Motor neuron (in vitro differentiated cells): ENCODE results near the gene ZNF710. TPM values are rescaled to one million over a fixed set of nuclear protein-coding genes. Genes with fewer than 3 reads are reported as not detected.
A peak's percentile ranks its signal among the peaks of the same experiment; 100 is the strongest.
"Not testable (repeated sequence)": the region's sequence is repeated elsewhere in the genome, so short reads cannot be mapped to it uniquely, and the experiment has no call there.

Source experiments
- ATAC-seq, 8 experiments: fragments of 200-7000 bp; cut with Tn5 transposase; replicated peaks in 6 of 8; 2 replicates each; pipeline ENCODE4 v1.8.0; 2021; ENCODE audit warnings: mild to moderate bottlenecking in 8 of 8, moderate library complexity in 8 of 8
- H3K27ac ChIP-seq, 2 donors: fragments of 250-450 bp; sonication (Bioruptor Pico); 2 replicates each; pipeline ENCODE4 v1.9.0; 2021; ENCODE audit warnings: antibody characterized with exemption in 2 of 2, mild to moderate bottlenecking in 2 of 2, moderate library complexity in 1 of 2
- H3K4me1 ChIP-seq, 2 donors: fragments of 250-450 bp; sonication (Bioruptor Pico); replicated peaks in 1 of 2; 2 replicates each; pipeline ENCODE4 v1.6.1; 2021; ENCODE audit warnings: antibody characterized with exemption in 2 of 2, mild to moderate bottlenecking in 2 of 2, moderate library complexity in 1 of 2
- H3K4me3 ChIP-seq, 5 donors: fragments of 250-450 bp; sonication (Bioruptor Pico); 2 replicates each; pipeline ENCODE4 v1.9.0; 2021; ENCODE audit warnings: antibody characterized with exemption in 5 of 5, mild to moderate bottlenecking in 5 of 5, moderate library complexity in 4 of 5
- WGBS, 10 experiments: fragments of 450-650 bp; shearing (Covaris generic); methylation state at CpG; one replicate each; pipeline ENCODE4 v1.0.0; 2022; 5-methylcytosine and 5-hydroxymethylcytosine counted together
- in situ Hi-C, 9 experiments: fragments of 400-800 bp; cut with MboI; loops; one replicate each; pipeline ENCODE4 v1.15.0; 2021; ENCODE audit warnings: low sequenced_read_pairs in 9 of 9, low pct_unique_long_range_greater_than_20kb in 2 of 9; ENCODE audit not compliant: unreplicated experiment in 9 of 9
- total RNA-seq, 8 experiments: library from RNA; unstranded; fragments of 300-600 nt; gene quantifications; 2 replicates each; pipeline versions ENCODE4 v1.2.3 to v1.2.4, GENCODE V29; 2022

ZNF710 gene
- 10 to 100 TPM in 6 of 8 experiments, 1 to 10 TPM in 2; 4.6 to 23.0 (median 11.5) TPM for total RNA-seq

DNA sequence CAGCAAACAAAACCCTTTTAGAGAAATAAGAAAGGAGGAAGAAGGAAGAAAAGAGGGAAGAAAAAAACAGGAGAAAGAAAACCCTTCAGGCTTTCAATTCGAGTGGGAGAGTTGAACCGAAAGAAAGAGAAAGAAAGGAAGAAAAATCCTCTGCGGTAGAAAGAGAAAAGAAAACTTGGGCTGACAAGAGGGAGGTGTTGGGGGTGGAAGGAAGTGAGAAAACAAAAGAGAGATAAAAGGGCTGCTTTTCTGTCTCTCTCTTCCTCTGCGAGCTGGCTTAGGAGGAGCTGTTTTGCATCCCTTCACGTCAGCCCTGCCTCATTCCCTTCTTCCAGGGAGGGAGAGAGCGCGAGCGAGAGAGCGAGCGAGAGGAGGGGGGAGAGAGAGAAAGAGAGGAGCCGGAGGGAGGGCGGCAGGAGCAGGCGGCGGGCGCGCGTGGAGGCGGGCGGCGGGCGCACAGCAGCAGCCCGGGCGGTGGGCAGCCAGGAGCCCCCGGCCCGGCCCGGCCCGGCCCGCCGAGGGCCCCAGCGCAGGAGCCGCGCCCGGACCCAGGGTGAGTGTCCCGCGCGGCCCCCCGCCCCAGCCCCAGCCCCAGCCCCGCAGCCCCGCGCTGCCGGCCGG is at the start of gene ZNF710:
Gene ZNF710 (plus strand): TSS at position 263 of the 621 bp plus-strand sequence. CDS start 65,814 bp downstream, outside the sequence.
- Histone ChIP-seq H3K27ac (peak within 1 kb of the TSS; percentile 85 to 88), H3K4me3 (peak within 1 kb of the TSS; percentile 61 to 93 (median 70)), H3K4me1 (peaks cover 31 to 42% of the 10 kb centered on the region in 2 donors)
- in situ Hi-C loops = no loop called here
- WGBS, 10 experiments = 0 to 3% (median 1%) methylated on average over 1 to 10 of the region's 42 CpGs
- ATAC-seq = peak; percentile 22 to 80 (median 69)

DNA sequence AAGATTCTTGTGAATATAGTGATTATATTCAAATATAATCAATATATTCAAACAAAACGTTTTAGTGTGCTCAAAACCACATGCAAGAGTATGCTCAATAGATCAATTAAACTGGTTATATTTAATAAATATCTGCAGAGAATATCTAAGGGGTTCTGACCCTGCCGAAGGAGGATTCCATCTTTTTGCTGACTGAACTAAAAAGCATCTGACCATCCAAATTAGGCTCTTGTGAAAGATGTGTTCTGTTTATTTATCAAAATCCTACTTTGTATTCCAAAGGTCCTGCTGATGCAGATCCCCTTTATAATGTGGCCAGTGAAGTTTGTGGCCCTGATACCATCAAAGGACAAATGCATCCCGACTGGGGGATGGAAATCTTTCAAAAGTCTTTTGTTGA is 46.6 kb upstream of the ZNF710 start:
- in situ Hi-C loops = no loop called here
- no peak overlapping the region for H3K4me3 ChIP-seq
- no peak overlapping the region for H3K27ac ChIP-seq
- no peaks in the 10 kb centered on the region for H3K4me1 ChIP-seq
- 10 to 83% (median 51%) methylated on average over 1 to 3 of the region's 3 CpGs for WGBS, 10 experiments
- ATAC-seq = no peak

- H3K4me1 ChIP-seq, in situ Hi-C loops, H3K27ac ChIP-seq, H3K4me3 ChIP-seq, ATAC-seq: not testable (repeated sequence)
- 80 to 100% (median 92%) methylated on average over 1 to 7 of the region's 13 CpGs; no CpG with 5 or more reads in 3 of the 10 experiments for WGBS, 10 experiments
Measured at GRCh38 chr15:89955449-89955998, 45.6 kb upstream of the ZNF710 start.

DNA sequence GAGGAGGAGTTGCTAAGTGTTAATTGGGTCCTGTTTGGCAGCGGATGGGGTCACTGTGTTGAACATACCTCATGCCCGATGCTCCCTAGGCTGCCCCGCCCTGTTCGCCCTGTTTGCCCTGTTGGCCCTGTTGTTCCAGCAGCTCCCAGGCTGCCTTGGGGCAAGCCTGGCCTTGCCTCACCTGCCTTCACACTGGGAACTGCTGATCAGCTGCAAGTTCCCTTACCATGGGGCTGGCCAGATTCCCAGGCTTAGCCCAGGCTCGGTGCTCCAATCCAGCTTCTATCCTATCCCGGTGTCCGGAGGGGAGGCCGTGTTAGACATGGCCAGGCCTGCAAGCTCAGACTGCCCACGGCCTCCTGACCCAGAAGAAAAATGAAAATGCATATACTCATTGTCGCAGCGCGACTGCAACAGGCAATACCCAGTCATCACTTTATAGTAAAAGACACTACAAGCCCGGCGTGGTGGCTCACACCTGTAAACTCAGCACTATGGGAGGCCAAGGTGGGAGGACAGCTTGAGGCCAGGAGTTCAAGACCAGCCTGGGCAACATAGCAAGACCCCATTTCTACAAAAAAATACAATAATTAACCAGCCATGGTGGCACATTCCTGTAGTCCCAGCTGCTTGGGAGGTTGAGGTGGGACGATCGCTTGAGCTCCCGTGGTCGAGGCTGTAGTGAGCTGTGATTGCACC is 42.9 kb upstream of the ZNF710 start:
- H3K4me3 ChIP-seq = no peak overlapping the region
- 56 to 100% (median 87%) methylated on average over 2 to 12 of the region's 18 CpGs; no CpG with 5 or more reads in 3 of the 10 experiments for WGBS, 10 experiments
- ATAC-seq = no peak
- no peak overlapping the region for H3K27ac ChIP-seq
- in situ Hi-C loops = no loop called here
- no peaks in the 10 kb centered on the region for H3K4me1 ChIP-seq

DNA sequence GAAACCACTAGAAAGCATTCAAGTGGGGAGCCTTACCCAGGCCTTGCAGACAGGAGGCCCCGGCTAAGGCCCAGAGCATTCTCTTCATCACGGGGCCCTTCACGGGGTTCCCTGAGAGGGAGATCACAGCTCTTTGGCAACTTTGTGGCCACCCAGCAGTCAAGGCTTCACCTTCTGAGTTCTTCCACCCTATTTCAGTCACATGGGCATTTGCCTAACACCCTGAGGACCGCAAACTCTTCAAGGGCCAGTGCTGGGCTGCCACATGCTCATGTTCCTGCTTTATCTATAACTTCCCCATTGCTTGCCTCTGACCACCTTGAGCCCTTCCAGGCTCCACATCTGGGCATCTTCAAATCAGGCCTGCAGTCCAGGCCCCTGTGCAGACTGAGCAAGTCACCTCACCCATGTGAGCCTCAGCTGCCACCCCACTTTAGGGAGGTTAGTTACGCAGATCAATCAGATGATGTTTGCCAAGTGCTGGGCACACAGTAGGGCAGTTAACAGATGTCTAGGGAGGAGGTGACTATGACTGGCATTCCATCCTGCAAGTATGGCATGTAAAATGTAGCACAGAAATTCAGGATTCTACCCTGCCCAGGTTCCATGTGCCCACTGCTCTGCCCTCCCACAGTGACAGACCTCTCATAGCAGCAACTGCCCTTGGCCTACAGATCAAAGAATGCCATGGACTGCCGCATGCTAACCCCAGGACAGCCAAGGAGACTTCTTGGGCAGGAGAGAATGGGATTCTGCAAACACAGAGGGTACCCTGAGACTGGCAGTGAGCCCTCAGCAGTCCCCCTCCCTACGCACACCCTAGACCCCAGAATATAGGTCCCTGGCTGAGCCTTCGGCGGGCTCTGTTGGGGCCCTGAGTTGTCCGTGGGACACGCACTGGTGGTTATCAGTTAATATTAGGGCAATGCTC is 37.6 kb upstream of the ZNF710 start:
- Histone ChIP-seq H3K4me3 (no peak overlapping the region), H3K4me1 (no peaks in the 10 kb centered on the region), H3K27ac (no peak overlapping the region)
- 75 to 94% (median 83%) methylated on average over 1 to 11 of the region's 11 CpGs; no CpG with 5 or more reads in 5 of the 10 experiments for WGBS, 10 experiments
- in situ Hi-C loops = no loop called here
- no peak for ATAC-seq

GRCh38 chr15:89964232-89964954 is 36.7 kb upstream of the ZNF710 start:
- no peaks in the 10 kb centered on the region for H3K4me1 ChIP-seq
- no peak overlapping the region for H3K4me3 ChIP-seq
- in situ Hi-C loops = no loop called here
- 53 to 100% (median 84%) methylated on average over 1 to 3 of the region's 3 CpGs; no CpG with 5 or more reads in 1 of the 10 experiments for WGBS, 10 experiments
- peak in 2 of 8 experiments; percentile 54 to 56 for ATAC-seq
- H3K27ac ChIP-seq = no peak overlapping the region

GRCh38 chr15:89967881-89968280 is 33.2 kb upstream of the ZNF710 start:
- 7 to 100% (median 77%) methylated on average over 1 to 4 of the region's 4 CpGs; no CpG with 5 or more reads in 3 of the 10 experiments for WGBS, 10 experiments
- H3K4me3 ChIP-seq = no peak overlapping the region
- no peaks in the 10 kb centered on the region for H3K4me1 ChIP-seq
- in situ Hi-C loops = no loop called here
- no peak for ATAC-seq
- no peak overlapping the region for H3K27ac ChIP-seq

- in situ Hi-C loops = no loop called here
- H3K27ac ChIP-seq = no peak overlapping the region
Measured at GRCh38 chr15:89971592-89971997, 29.5 kb upstream of the ZNF710 start.

DNA sequence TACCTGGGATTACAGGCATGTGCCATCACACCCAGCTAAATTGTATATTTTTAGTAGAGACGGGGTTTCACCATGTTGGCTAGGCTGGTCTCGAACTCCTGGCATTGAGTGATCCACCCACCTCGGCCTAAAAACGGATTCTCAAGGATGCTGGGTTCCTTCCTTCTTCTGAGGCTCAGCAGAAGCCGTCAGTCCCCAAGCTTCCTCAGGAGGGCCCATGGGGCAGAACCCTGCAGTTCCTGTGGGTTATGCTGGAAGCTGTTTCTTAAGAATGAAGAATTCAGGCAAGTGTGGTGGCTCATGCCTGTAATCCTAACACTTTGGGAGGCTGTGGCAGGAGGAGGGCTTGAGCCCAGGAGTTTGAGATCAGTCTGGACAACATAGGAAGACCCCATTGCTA is 29.0 kb upstream of the ZNF710 start:
- in situ Hi-C loops = no loop called here

More at GRCh38 chr15:89971592-89971997, 29.5 kb upstream of the ZNF710 start:
- Histone ChIP-seq H3K4me3 (no peak overlapping the region), H3K4me1 (no peaks in the 10 kb centered on the region)
- peak in 7 of 8 experiments; percentile 30 to 100 (median 72) for ATAC-seq
- 33 to 40% methylated on average over 2 to 4 of the region's 4 CpGs; no CpG with 5 or more reads in 8 of the 10 experiments for WGBS, 10 experiments

DNA sequence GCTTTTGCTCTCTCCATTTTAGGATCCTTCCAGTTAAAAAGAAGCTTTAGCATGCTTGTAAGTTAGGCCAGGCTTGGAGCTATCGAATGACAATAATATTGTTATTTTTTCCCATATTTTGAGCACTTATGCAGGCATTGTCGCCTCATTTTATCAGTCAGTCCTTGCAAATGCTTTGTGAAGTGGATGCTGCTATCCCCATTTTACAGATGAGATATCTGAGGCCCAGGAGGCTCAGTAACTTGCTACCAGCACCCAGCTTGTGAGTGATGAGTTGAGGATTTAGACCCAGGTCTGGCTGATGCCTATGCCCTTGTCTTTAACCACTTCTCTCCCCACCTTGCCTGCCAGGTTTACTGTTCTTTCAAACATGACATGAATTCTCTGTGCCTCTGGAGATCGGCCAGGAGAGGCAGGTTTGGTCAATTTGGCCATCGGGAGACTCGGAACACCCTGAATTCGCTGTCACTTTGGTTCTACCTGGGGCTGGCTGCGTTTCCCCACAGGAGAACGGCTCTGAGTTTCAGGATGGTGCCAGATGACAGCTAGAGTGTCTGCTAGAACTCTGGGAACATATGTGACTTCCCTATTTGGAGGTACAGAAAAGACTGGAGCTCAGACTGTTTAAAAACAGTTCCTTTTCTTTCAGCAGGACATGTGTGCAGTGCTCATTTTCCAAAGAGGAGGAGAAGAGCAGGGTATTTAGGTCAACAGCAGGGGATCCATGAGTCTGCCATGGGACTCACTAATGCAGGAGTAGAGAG is 25.5 kb upstream of the ZNF710 start:
- no peaks in the 10 kb centered on the region for H3K4me1 ChIP-seq
- WGBS, 10 experiments = 57 to 100% (median 81%) methylated on average over 1 to 6 of the region's 8 CpGs; no CpG with 5 or more reads in 4 of the 10 experiments
- in situ Hi-C loops = no loop called here
- H3K27ac ChIP-seq = no peak overlapping the region
- H3K4me3 ChIP-seq = no peak overlapping the region
- no peak for ATAC-seq

More for the DNA sequence above, 29.0 kb upstream of the ZNF710 start:
- Histone ChIP-seq H3K27ac (no peak overlapping the region), H3K4me1 (no peaks in the 10 kb centered on the region), H3K4me3 (no peak overlapping the region)
- no peak for ATAC-seq
- 20 to 100% (median 77%) methylated on average over 1 to 5 of the region's 5 CpGs; no CpG with 5 or more reads in 2 of the 10 experiments for WGBS, 10 experiments

DNA sequence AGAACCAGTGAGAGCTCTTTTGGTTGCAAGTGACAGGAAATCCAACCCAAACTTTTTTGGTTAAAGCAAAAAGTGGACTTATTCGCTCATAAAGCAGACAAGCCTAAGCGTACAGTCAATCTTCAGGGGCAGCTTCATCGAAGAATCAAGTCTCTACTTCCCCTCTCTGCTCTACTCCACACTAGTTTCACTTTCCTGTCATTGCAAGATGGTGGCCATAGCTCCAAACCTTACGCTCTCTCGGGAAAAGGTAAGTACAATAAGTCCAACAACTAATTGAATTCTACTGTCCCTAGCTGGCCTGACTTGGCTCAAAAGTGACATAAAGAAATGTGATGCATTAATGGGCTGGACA is 24.9 kb upstream of the ZNF710 start:
- in situ Hi-C loops = no loop called here
- no peak overlapping the region for H3K4me3 ChIP-seq
- WGBS, 10 experiments = 70 to 100% (median 92%) methylated on average over 1 to 5 of the region's 5 CpGs; no CpG with 5 or more reads in 5 of the 10 experiments

More for the DNA sequence above, 24.9 kb upstream of the ZNF710 start:
- ATAC-seq = no peak
- Histone ChIP-seq H3K4me1 (no peaks in the 10 kb centered on the region), H3K27ac (no peak overlapping the region)
